Measurements from ENCODE around the gene TM4SF1. TPM values are rescaled to one million over a fixed set of nuclear protein-coding genes. Genes with fewer than 3 reads are reported as not detected.

The TM4SF1 gene
- total RNA-seq, 1 experiment from 2014 or later: 0.66 TPM

DNA sequence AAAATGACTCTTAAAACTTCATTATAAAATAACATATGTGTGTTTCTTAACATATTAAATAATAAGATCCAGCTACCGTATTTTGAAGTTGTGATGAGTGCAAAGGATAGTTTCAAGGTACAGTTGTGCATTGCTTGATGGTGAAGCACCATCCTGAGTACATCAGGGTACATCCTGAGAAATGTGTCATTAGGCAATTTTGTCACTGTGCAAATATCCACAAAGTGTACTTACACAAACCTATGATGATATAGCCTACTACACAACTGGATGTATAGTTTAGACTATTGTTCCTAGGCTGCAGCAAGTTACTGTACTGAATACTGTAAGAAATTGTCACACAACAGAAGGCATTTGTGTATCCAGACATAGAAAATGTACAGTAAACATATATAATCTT lies 20.8 kb upstream of the TM4SF1 start:
- H3K79me2 ChIP-seq (ENCODE audit: insufficient read depth, low read length): no peaks in the 10 kb centered on the region
- H3K4me3 ChIP-seq (replicated peaks in 1 of 2; ENCODE audit: low read depth in 1 of 2, low read length in 2 of 2): no peak overlapping the region
- ATAC-seq (no peak), DNase-seq (ENCODE audit: low read depth, low spot score) (no peak)
- no peak overlapping the region for H2AFZ ChIP-seq (ENCODE audit: low read depth, low read length, poor library complexity, severe bottlenecking)
- ChIA-PET POLR2A (no interaction called here), RAD21 (ENCODE audit: low non-redundant PET in 1 of 2, low total read pairs in 2 of 2, uncharacterized antibody in 2 of 2, unreplicated experiment in 2 of 2) (no interaction called here), CTCF (no interaction called here)
- H4K20me1 ChIP-seq (ENCODE audit: insufficient read depth): no peaks in the 10 kb centered on the region
- H3K36me3 ChIP-seq (ENCODE audit: control insufficient read depth in 1 of 2, insufficient read depth in 2 of 2, low read length in 2 of 2): no peaks in the 10 kb centered on the region
- no peaks in the 10 kb centered on the region for H3K9me3 ChIP-seq (ENCODE audit: control insufficient read depth in 1 of 2, insufficient read depth in 1 of 2, low read depth in 1 of 2, low read length in 2 of 2)
- H3K9ac ChIP-seq (ENCODE audit: low read length): no peak overlapping the region
- BruUV-seq (replicated peaks): no TSS peak
- no peak overlapping the region for H3K4me2 ChIP-seq (ENCODE audit: low read length)
- TF ChIP-seq CBX3 (IDR thresholded peaks at IDR 0.05; ENCODE audit: low read depth) (no peak), SRF (IDR thresholded peaks at IDR 0.05; ENCODE audit: low read depth) (no peak), TCF7L2 (IDR thresholded peaks at IDR 0.05; ENCODE audit: borderline replicate concordance, extremely low read depth, insufficient read depth, insufficient read length) (no peak), POLR2AphosphoS5 (IDR thresholded peaks at IDR 0.05; ENCODE audit: low read depth, low read length) (no peak), JUND (IDR thresholded peaks at IDR 0.05) (no peak), FOSL1 (IDR thresholded peaks at IDR 0.05; ENCODE audit: low read depth) (no peak), YY1 (IDR thresholded peaks at IDR 0.05; ENCODE audit: extremely low read depth, insufficient replicate concordance, low read depth, low read length) (no peak), SP1 (IDR thresholded peaks at IDR 0.05; ENCODE audit: low read depth) (no peak), POLR2A (IDR thresholded peaks at IDR 0.05; ENCODE audit: borderline replicate concordance, extremely low read depth, insufficient read depth, insufficient read length) (no peak), ZNF274 (IDR thresholded peaks at IDR 0.05; ENCODE audit: low read depth, low read length) (no peak), RAD21 (IDR thresholded peaks at IDR 0.05; ENCODE audit: low read depth) (no peak)
- TF ChIP-seq, protein P1, sequence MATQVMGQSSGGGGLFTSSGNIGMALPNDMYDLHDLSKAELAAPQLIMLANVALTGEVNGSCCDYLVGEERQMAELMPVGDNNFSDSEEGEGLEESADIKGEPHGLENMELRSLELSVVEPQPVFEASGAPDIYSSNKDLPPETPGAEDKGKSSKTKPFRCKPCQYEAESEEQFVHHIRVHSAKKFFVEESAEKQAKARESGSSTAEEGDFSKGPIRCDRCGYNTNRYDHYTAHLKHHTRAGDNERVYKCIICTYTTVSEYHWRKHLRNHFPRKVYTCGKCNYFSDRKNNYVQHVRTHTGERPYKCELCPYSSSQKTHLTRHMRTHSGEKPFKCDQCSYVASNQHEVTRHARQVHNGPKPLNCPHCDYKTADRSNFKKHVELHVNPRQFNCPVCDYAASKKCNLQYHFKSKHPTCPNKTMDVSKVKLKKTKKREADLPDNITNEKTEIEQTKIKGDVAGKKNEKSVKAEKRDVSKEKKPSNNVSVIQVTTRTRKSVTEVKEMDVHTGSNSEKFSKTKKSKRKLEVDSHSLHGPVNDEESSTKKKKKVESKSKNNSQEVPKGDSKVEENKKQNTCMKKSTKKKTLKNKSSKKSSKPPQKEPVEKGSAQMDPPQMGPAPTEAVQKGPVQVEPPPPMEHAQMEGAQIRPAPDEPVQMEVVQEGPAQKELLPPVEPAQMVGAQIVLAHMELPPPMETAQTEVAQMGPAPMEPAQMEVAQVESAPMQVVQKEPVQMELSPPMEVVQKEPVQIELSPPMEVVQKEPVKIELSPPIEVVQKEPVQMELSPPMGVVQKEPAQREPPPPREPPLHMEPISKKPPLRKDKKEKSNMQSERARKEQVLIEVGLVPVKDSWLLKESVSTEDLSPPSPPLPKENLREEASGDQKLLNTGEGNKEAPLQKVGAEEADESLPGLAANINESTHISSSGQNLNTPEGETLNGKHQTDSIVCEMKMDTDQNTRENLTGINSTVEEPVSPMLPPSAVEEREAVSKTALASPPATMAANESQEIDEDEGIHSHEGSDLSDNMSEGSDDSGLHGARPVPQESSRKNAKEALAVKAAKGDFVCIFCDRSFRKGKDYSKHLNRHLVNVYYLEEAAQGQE (IDR thresholded peaks at IDR 0.05; ENCODE audit: low read depth): no peak
- TF ChIP-seq, protein P2, sequence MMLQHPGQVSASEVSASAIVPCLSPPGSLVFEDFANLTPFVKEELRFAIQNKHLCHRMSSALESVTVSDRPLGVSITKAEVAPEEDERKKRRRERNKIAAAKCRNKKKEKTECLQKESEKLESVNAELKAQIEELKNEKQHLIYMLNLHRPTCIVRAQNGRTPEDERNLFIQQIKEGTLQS (IDR thresholded peaks at IDR 0.05): no peak
- TF ChIP-seq, protein P3, sequence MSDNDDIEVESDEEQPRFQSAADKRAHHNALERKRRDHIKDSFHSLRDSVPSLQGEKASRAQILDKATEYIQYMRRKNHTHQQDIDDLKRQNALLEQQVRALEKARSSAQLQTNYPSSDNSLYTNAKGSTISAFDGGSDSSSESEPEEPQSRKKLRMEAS (IDR thresholded peaks at IDR 0.05): no peak
- H3K4me1 ChIP-seq (ENCODE audit: control insufficient read depth in 1 of 2, insufficient read depth in 2 of 2, low read length in 2 of 2): peaks cover 0 to 9% of the 10 kb centered on the region in 2 experiments; a peak in 1 of 4 replicates
- no peak overlapping the region for H3K27ac ChIP-seq (ENCODE audit: low read depth, low read length)
- no peaks in the 10 kb centered on the region for H3K9me2 ChIP-seq (ENCODE audit: insufficient read depth)
- H3K27me3 ChIP-seq (ENCODE audit: insufficient read depth, low read length): no peaks in the 10 kb centered on the region
- intact Hi-C loops (cut with micrococcal nuclease): no loop called here
